ENCODE measurements around the gene KICS2.

GRCh38 chr12:64221651-64222008 lies 466 bp downstream of the KICS2 start:
- TF ChIP-seq CTCF (IDR thresholded peaks at IDR 0.05; ENCODE audit: low read length) = no peak
- TF ChIP-seq EZH2 (optimal IDR thresholded peaks at IDR 0.05; ENCODE audit: low read depth, low read length) = no peak
